HEK293 (cell line): ENCODE data around the gene PAK4.

Source experiments
- CTCF ChIA-PET: fragments of 350-600 bp; formaldehyde crosslinking; extraction: SDS; loops from one replicate; lab custom pipeline; 2021; ENCODE audit warnings: antibody characterized with exemption; lab: Yijun Ruan, JAX
- POLR2A ChIA-PET: fragments of 300-600 bp; formaldehyde crosslinking; extraction: SDS; loops from one replicate; lab custom pipeline; 2020; ENCODE audit warnings: antibody characterized with exemption, inconsistent platforms; lab: Yijun Ruan, JAX
- H3K27ac ChIP-seq: fragments of 200-500 bp; sonication (Bioruptor generic); 2 replicates; pipeline ENCODE4 v1.5.1; 2014; ENCODE audit warnings: low read depth, low read length, control low read depth, inconsistent platforms; ENCODE audit errors: extremely low read depth
- H3K36me3 ChIP-seq, 2 experiments: fragments of 200-500 bp in 1 of 2; sonication (Bioruptor generic) in 1 of 2; 1 replicate in 1 of 2; 2 replicates in 1 of 2; pipeline ENCODE4 v1.5.1; 2014 to 2017; ENCODE audit warnings: inconsistent platforms in 2 of 2, low read length in 2 of 2; ENCODE audit not compliant: control insufficient read depth in 2 of 2, insufficient read depth in 1 of 2
- H3K4me1 ChIP-seq: fragments of 200-500 bp; sonication (Bioruptor generic); 2 replicates; pipeline ENCODE4 v1.5.1; 2014; ENCODE audit warnings: mild to moderate bottlenecking, low read length, inconsistent platforms; ENCODE audit not compliant: control insufficient read depth, insufficient read depth
- H3K4me3 ChIP-seq: 2 replicates; pipeline ENCODE4 v1.5.1; 2011; ENCODE audit warnings: low read depth, mild to moderate bottlenecking, control low read depth, low read length, moderate library complexity
- H3K9me3 ChIP-seq: fragments of 200-500 bp; sonication (Bioruptor generic); 2 replicates; pipeline ENCODE4 v1.5.1; 2014; ENCODE audit warnings: low read depth, low read length, inconsistent platforms; ENCODE audit not compliant: control insufficient read depth, insufficient read depth
- EGR2 ChIP-seq: fragments of 450-650 bp; formaldehyde crosslinking; IDR thresholded peaks from 2 replicates; pipeline ENCODE4 v1.5.1; 2016; ENCODE audit warnings: low read depth, missing biosample characterization, missing genetic modification characterization
- GLIS1 ChIP-seq: fragments of 450-650 bp; formaldehyde crosslinking; IDR thresholded peaks from 2 replicates; pipeline ENCODE4 v1.5.1; 2016; ENCODE audit warnings: missing biosample characterization, missing genetic modification characterization
- GLIS2 ChIP-seq: fragments of 450-650 bp; formaldehyde crosslinking; IDR thresholded peaks from 2 replicates; pipeline ENCODE4 v1.5.1; 2016; ENCODE audit warnings: missing biosample characterization, missing genetic modification characterization
- SALL2 ChIP-seq: fragments of 450-650 bp; formaldehyde crosslinking; IDR thresholded peaks from 2 replicates; pipeline ENCODE4 v1.5.0; 2017; ENCODE audit warnings: missing biosample characterization, mild to moderate bottlenecking, missing genetic modification characterization, borderline replicate concordance
- ZBTB10 ChIP-seq: fragments of 450-650 bp; formaldehyde crosslinking; IDR thresholded peaks from 2 replicates; pipeline ENCODE4 v1.5.1; 2016; ENCODE audit warnings: missing biosample characterization, missing genetic modification characterization
- ZBTB6 ChIP-seq: fragments of 450-650 bp; formaldehyde crosslinking; IDR thresholded peaks from 2 replicates; pipeline ENCODE4 v1.5.1; 2017; ENCODE audit warnings: missing biosample characterization, missing genetic modification characterization
- ZEB2 ChIP-seq: fragments of 450-650 bp; formaldehyde crosslinking; IDR thresholded peaks from 2 replicates; pipeline ENCODE4 v1.5.1; 2016; ENCODE audit warnings: missing biosample characterization, missing genetic modification characterization
- ZFHX2 ChIP-seq: fragments of 450-650 bp; formaldehyde crosslinking; conservative IDR thresholded peaks from 2 replicates; pipeline ENCODE4 v1.5.1; 2016; ENCODE audit warnings: missing biosample characterization, missing genetic modification characterization
- ZFP69B ChIP-seq: fragments of 450-650 bp; formaldehyde crosslinking; IDR thresholded peaks from 2 replicates; pipeline ENCODE4 v1.5.1; 2016; ENCODE audit warnings: missing biosample characterization, missing genetic modification characterization
- ZNF121 ChIP-seq: fragments of 450-650 bp; formaldehyde crosslinking; IDR thresholded peaks from 2 replicates; pipeline ENCODE4 v1.5.1; 2016; ENCODE audit warnings: missing biosample characterization, missing genetic modification characterization
- ZNF146 ChIP-seq: fragments of 450-650 bp; formaldehyde crosslinking; IDR thresholded peaks from 2 replicates; pipeline ENCODE4 v1.5.1; 2016; ENCODE audit warnings: missing biosample characterization, missing genetic modification characterization
- ZNF23 ChIP-seq: fragments of 450-650 bp; formaldehyde crosslinking; IDR thresholded peaks from 2 replicates; pipeline ENCODE4 v1.5.1; 2016; ENCODE audit warnings: missing biosample characterization, missing genetic modification characterization, borderline replicate concordance
- ZNF248 ChIP-seq: fragments of 450-650 bp; formaldehyde crosslinking; IDR thresholded peaks from 2 replicates; pipeline ENCODE4 v1.5.1; 2017; ENCODE audit warnings: missing biosample characterization, missing genetic modification characterization
- ZNF274 ChIP-seq, 2 experiments: fragments of 200-500 bp in 1 of 2; fragments of 450-650 bp in 1 of 2; sonication (Bioruptor generic) in 1 of 2; formaldehyde crosslinking in 1 of 2; IDR thresholded peaks; 2 replicates each; pipeline versions ENCODE4 v1.5.1 to v1.6.1; 2014 to 2016; ENCODE audit warnings: borderline replicate concordance in 1 of 2, inconsistent platforms in 1 of 2, low read length in 1 of 2, missing biosample characterization in 1 of 2, missing genetic modification characterization in 1 of 2
- ZNF449 ChIP-seq: fragments of 450-650 bp; formaldehyde crosslinking; IDR thresholded peaks from 2 replicates; pipeline ENCODE4 v1.5.1; 2017; ENCODE audit warnings: missing biosample characterization, mild to moderate bottlenecking, missing genetic modification characterization, moderate library complexity
- ZNF514 ChIP-seq: fragments of 450-650 bp; formaldehyde crosslinking; IDR thresholded peaks from 2 replicates; pipeline ENCODE4 v1.5.1; 2016; ENCODE audit warnings: missing biosample characterization, missing genetic modification characterization
- ZNF549 ChIP-seq: fragments of 450-650 bp; IDR thresholded peaks from 2 replicates; pipeline ENCODE4 v1.5.1; 2018; ENCODE audit warnings: missing biosample characterization, missing genetic modification characterization, mild to moderate bottlenecking, inconsistent platforms, moderate library complexity
- ZNF600 ChIP-seq: fragments of 450-650 bp; formaldehyde crosslinking; IDR thresholded peaks from 2 replicates; pipeline ENCODE4 v1.5.1; 2016; ENCODE audit warnings: missing biosample characterization, missing genetic modification characterization
- ZNF629 ChIP-seq: fragments of 450-650 bp; formaldehyde crosslinking; IDR thresholded peaks from 2 replicates; pipeline ENCODE4 v1.5.1; 2017; ENCODE audit warnings: missing biosample characterization, missing genetic modification characterization
- ZNF639 ChIP-seq: fragments of 450-650 bp; formaldehyde crosslinking; IDR thresholded peaks from 2 replicates; pipeline ENCODE4 v1.5.1; 2016; ENCODE audit warnings: missing biosample characterization, missing genetic modification characterization
- ZNF692 ChIP-seq: fragments of 450-650 bp; formaldehyde crosslinking; IDR thresholded peaks from 2 replicates; pipeline ENCODE4 v1.5.1; 2016; ENCODE audit warnings: missing biosample characterization, missing genetic modification characterization
- ZNF701 ChIP-seq: fragments of 450-650 bp; formaldehyde crosslinking; IDR thresholded peaks from 2 replicates; pipeline ENCODE4 v1.5.1; 2016; ENCODE audit warnings: missing biosample characterization, missing genetic modification characterization
- ZSCAN5A ChIP-seq: fragments of 450-650 bp; formaldehyde crosslinking; IDR thresholded peaks from 2 replicates; pipeline ENCODE4 v1.5.1; 2016; ENCODE audit warnings: missing biosample characterization, missing genetic modification characterization

The PAK4 gene

GRCh38 chr19:39150807-39151600 lies 25.4 kb downstream of the PAK4 start:
- POLR2A ChIA-PET, result no interaction called here
- peak; percentile 99 for TF ChIP-seq EGR2 (tag by site-specific recombination)
- TF ChIP-seq ZNF449, result no peak
- peak; percentile 97 for TF ChIP-seq ZFHX2 (tag by site-specific recombination)
- no peak for TF ChIP-seq ZNF701
- no peak for TF ChIP-seq ZNF639
- TF ChIP-seq ZSCAN5A (tag by site-specific recombination), result no peak
- TF ChIP-seq ZNF248 (tag by site-specific recombination), result no peak
- no peak for TF ChIP-seq ZNF549
- no peak for TF ChIP-seq ZNF600 (tag by site-specific recombination)
- no peak for TF ChIP-seq ZNF274 (IDR thresholded peaks at IDR 0.05; ENCODE audit: low read length)
- TF ChIP-seq ZNF274 (tag by site-specific recombination; IDR thresholded peaks at IDR 0.05; ENCODE audit: borderline replicate concordance), result no peak
- TF ChIP-seq ZNF23 (tag by site-specific recombination), result no peak
- TF ChIP-seq ZNF146 (tag by site-specific recombination), result no peak
- no peak for TF ChIP-seq ZNF121 (tag by site-specific recombination)
- no peak for TF ChIP-seq GLIS1 (tag by site-specific recombination)
- TF ChIP-seq ZNF514 (tag by site-specific recombination), result no peak
- no peak for TF ChIP-seq SALL2
- Histone ChIP-seq H3K4me3 (no peak overlapping the region), H3K4me1 (peaks cover 13% of the 10 kb centered on the region), H3K27ac (no peak overlapping the region), H3K9me3 (peaks cover 7% of the 10 kb centered on the region), H3K36me3 (peaks cover 6 to 20% of the 10 kb centered on the region in 2 experiments; a peak in 2 of 3 replicates)
- CTCF ChIA-PET, result interaction anchor here (0.8 to 1.4 kb wide), 2 partner anchors 28 to 36 kb away, joined by 3 to 6 read pairs; no protein-coding TSS in a partner anchor

GRCh38 chr19:39152066-39152465 lies 26.5 kb downstream of the PAK4 start:
- Histone ChIP-seq H3K9me3 (peaks cover 7% of the 10 kb centered on the region), H3K4me1 (peaks cover 20% of the 10 kb centered on the region), H3K27ac (no peak overlapping the region), H3K36me3 (peaks cover 6 to 20% of the 10 kb centered on the region in 2 experiments; a peak in 2 of 3 replicates), H3K4me3 (no peak overlapping the region)
- CTCF ChIA-PET, result interaction anchor here (0.7 to 1.6 kb wide), 4 partner anchors 25 to 190 kb away, joined by 3 to 5 read pairs (median 3); partner anchors contain the start of gene SAMD4B
- TF ChIP-seq ZBTB10 (tag by site-specific recombination), result no peak
- TF ChIP-seq EGR2 (tag by site-specific recombination), result no peak
- no peak for TF ChIP-seq GLIS2 (tag by site-specific recombination)
- TF ChIP-seq ZNF692 (tag by site-specific recombination), result no peak
- no peak for TF ChIP-seq ZNF629
- TF ChIP-seq ZEB2 (tag by site-specific recombination), result no peak
- no peak for TF ChIP-seq ZFP69B (tag by site-specific recombination)
- no peak for TF ChIP-seq ZBTB6
- POLR2A ChIA-PET, result no interaction called here
